Adrenal gland (tissue), 5 donors: ENCODE data around the gene HIC1.

Source experiments
- POLR2A ChIP-seq, 2 donors: fragments of 450-650 bp; IDR thresholded peaks; one replicate each; pipeline ENCODE4 v1.6.1; 2017; ENCODE audit warnings: antibody characterized with exemption in 2 of 2, mild to moderate bottlenecking in 2 of 2, moderate library complexity in 1 of 2
- TF ChIP-seq, protein P1 (sequence below), 6 experiments: fragments of 450-650 bp in 4 of 6; fragments of 200-600 bp in 2 of 6; sonication (generic) in 1 of 6; IDR thresholded peaks; 1 replicate in 5 of 6; 2 replicates in 1 of 6; pipeline versions ENCODE4 v1.5.1 to v1.8.0; 2016 to 2021; ENCODE audit warnings: antibody characterized with exemption in 6 of 6, mild to moderate bottlenecking in 2 of 6, moderate library complexity in 1 of 6
- donor health status: DM: no; HTN: no; CAD: no.

DNA sequence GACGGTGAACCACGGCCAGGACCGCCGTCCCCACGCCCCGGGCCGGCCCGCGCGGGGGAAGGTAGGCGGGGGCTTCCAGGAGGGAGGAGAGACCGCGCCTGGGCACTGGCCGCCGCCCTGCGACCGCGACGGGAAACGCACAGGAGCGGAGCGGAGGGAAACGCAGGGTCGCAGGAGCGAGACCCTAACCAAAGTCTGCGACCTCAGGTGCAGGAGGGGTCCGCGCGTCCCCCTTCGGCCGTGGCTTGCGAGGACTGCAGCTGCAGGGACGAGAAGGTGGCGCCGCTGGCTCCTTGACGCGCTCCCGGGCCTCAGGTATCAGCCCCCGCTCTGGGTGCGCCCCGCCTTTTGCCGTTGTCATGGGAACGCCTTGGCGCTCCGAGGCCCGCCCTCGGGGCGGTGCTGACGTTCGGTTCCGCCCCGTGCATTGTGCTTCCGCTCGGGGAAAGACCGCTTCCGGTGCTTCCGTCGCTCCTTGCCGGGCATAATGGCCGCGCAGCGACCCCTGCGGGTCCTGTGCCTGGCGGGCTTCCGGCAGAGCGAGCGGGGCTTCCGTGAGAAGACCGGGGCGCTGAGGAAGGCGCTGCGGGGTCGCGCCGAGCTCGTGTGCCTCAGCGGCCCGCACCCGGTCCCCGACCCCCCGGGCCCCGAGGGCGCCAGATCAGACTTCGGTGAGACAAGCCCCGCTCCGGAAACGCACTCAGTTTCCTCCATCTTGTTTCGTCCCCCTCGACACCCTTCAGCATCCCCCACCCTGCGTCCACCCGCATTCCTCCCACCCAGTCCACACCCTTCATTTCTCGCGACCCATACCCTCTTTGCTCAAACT lies 13.1 kb upstream of the HIC1 start, which contains the start of gene OVCA2:
- TF ChIP-seq, protein P1, sequence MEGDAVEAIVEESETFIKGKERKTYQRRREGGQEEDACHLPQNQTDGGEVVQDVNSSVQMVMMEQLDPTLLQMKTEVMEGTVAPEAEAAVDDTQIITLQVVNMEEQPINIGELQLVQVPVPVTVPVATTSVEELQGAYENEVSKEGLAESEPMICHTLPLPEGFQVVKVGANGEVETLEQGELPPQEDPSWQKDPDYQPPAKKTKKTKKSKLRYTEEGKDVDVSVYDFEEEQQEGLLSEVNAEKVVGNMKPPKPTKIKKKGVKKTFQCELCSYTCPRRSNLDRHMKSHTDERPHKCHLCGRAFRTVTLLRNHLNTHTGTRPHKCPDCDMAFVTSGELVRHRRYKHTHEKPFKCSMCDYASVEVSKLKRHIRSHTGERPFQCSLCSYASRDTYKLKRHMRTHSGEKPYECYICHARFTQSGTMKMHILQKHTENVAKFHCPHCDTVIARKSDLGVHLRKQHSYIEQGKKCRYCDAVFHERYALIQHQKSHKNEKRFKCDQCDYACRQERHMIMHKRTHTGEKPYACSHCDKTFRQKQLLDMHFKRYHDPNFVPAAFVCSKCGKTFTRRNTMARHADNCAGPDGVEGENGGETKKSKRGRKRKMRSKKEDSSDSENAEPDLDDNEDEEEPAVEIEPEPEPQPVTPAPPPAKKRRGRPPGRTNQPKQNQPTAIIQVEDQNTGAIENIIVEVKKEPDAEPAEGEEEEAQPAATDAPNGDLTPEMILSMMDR (IDR thresholded peaks at IDR 0.05) = peak; percentile 4 to 51 (median 43)
- peak; percentile 55 to 81 for TF ChIP-seq POLR2A (IDR thresholded peaks at IDR 0.05)
